SK-N-SH treated with all-trans-retinoic acid at 6 μM for 48 hours (cell line): ENCODE results near the gene ZNF281.
A peak's percentile ranks its signal among the peaks of the same experiment; 100 is the strongest.

Experiments
- ATAC-seq: fragments of 200-7000 bp; cut with Tn5 transposase; 3 replicates; pipeline ENCODE4 v1.9.1; 2020; ENCODE audit warnings: mild to moderate bottlenecking, moderate library complexity
- ARNTL ChIP-seq: fragments of 450-650 bp; formaldehyde crosslinking; IDR thresholded peaks from 2 replicates; pipeline ENCODE4 v1.5.0; 2020; ENCODE audit warnings: low read depth, mild to moderate bottlenecking, moderate library complexity, borderline replicate concordance
- BACH2 ChIP-seq: fragments of 250-450 bp; sonication (Bioruptor Pico); IDR thresholded peaks from 2 replicates; pipeline ENCODE4 v1.9.0; 2021; ENCODE audit warnings: mild to moderate bottlenecking, borderline replicate concordance
- CSDC2 ChIP-seq: fragments of 250-450 bp; sonication (Bioruptor Pico); IDR thresholded peaks from 2 replicates; pipeline ENCODE4 v1.5.0; 2020; ENCODE audit warnings: mild to moderate bottlenecking, moderate library complexity
- ESRRG ChIP-seq: fragments of 250-450 bp; sonication (Bioruptor Pico); IDR thresholded peaks from 2 replicates; pipeline ENCODE4 v1.6.1; 2021; ENCODE audit warnings: mild to moderate bottlenecking
- ISL1 ChIP-seq: fragments of 250-450 bp; sonication (Bioruptor Pico); IDR thresholded peaks from 2 replicates; pipeline ENCODE4 v2.1.2; 2022; ENCODE audit warnings: mild to moderate bottlenecking, moderate library complexity
- OSR1 ChIP-seq: fragments of 250-450 bp; sonication (Bioruptor Pico); IDR thresholded peaks from 2 replicates; pipeline ENCODE4 v1.8.0; 2022; ENCODE audit warnings: moderate library complexity, mild to moderate bottlenecking, inconsistent platforms
- PPARA ChIP-seq: fragments of 250-450 bp; sonication (Bioruptor Pico); IDR thresholded peaks from 2 replicates; pipeline ENCODE4 v1.5.0; 2020; ENCODE audit warnings: mild to moderate bottlenecking, borderline replicate concordance
- RARB ChIP-seq: fragments of 250-450 bp; sonication (Bioruptor Pico); IDR thresholded peaks from 2 replicates; pipeline ENCODE4 v1.8.0; 2021; ENCODE audit warnings: mild to moderate bottlenecking, moderate library complexity
- SNAI2 ChIP-seq: fragments of 250-450 bp; sonication (Bioruptor Pico); IDR thresholded peaks from 2 replicates; pipeline ENCODE4 v1.5.0; 2020; ENCODE audit warnings: mild to moderate bottlenecking, moderate library complexity
- TCF4 ChIP-seq: fragments of 250-450 bp; sonication (Bioruptor Pico); IDR thresholded peaks from 2 replicates; pipeline ENCODE4 v1.8.0; 2021; ENCODE audit warnings: mild to moderate bottlenecking, moderate library complexity, borderline replicate concordance
- TOX ChIP-seq: fragments of 250-450 bp; sonication (Bioruptor Pico); IDR thresholded peaks from 2 replicates; pipeline ENCODE4 v1.8.0; 2021; ENCODE audit warnings: mild to moderate bottlenecking, moderate library complexity, borderline replicate concordance
- ZFP3 ChIP-seq: fragments of 250-450 bp; sonication (Bioruptor Pico); IDR thresholded peaks from 2 replicates; pipeline ENCODE4 v1.5.0; 2020; ENCODE audit warnings: mild to moderate bottlenecking, moderate library complexity
- ZFP30 ChIP-seq: fragments of 450-650 bp; formaldehyde crosslinking; IDR thresholded peaks from 2 replicates; pipeline ENCODE4 v1.5.0; 2022; ENCODE audit warnings: mild to moderate bottlenecking, moderate library complexity
- ZNF565 ChIP-seq: fragments of 450-650 bp; formaldehyde crosslinking; conservative IDR thresholded peaks from 2 replicates; pipeline ENCODE4 v1.5.0; 2020; ENCODE audit warnings: low read depth, mild to moderate bottlenecking, moderate library complexity
- ZNF70 ChIP-seq: fragments of 450-650 bp; formaldehyde crosslinking; IDR thresholded peaks from 2 replicates; pipeline ENCODE4 v1.5.0; 2020; ENCODE audit warnings: mild to moderate bottlenecking, moderate library complexity
- ZNF8 ChIP-seq: fragments of 450-650 bp; formaldehyde crosslinking; IDR thresholded peaks from 2 replicates; pipeline ENCODE4 v1.5.0; 2020; ENCODE audit warnings: mild to moderate bottlenecking, moderate library complexity
- TF ChIP-seq, protein P1 (sequence below): fragments of 250-450 bp; sonication (Bioruptor Pico); IDR thresholded peaks from 2 replicates; pipeline ENCODE4 v1.5.0; 2020; ENCODE audit warnings: mild to moderate bottlenecking, moderate library complexity
- TF ChIP-seq, protein P2 (sequence below): fragments of 250-450 bp; sonication (Bioruptor Pico); IDR thresholded peaks from 2 replicates; pipeline ENCODE4 v1.8.0; 2020; ENCODE audit warnings: mild to moderate bottlenecking, moderate library complexity, borderline replicate concordance
- TF ChIP-seq, protein P3 (sequence below): fragments of 250-450 bp; sonication (Bioruptor Pico); IDR thresholded peaks from 2 replicates; pipeline ENCODE4 v1.5.1; 2021; ENCODE audit warnings: mild to moderate bottlenecking, moderate library complexity

ZNF281 gene

DNA sequence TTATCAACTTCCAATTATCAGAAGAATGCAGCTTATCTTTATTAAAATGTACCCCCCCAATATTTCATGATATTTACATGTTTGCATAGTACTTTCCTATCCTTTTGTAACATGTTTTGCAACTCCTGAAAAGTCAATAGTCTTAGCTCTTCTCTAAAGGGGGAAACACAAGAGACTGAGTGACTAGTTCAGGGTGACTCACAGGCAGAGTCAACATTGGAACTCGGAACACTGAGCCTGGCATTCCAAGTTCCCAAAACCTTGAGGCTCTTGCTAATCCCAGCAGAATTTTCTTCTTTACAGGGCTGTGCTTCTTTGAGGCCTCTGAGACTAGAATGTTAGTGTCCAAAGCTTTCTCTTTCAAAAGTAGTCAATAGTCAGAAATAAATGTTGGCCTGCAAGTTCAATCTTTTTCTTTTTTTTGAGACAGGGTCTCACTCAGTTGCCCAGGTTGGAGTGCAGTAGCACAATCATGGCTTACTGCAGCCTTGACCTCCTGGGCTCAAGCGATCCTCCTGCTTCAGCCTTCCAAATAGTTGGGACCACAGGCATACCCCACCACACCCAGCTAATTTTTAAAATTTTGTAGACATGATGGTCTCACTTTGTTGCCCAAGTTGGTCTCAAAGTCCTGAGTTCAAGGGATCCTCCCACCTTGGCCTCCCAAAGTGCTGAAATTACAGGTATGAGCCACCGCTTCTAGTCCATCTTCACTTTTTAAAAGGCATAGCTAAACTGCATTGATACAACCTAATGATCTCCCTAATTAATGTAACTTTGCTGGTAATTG lies 37.5 kb downstream of the ZNF281 start:
- peak; percentile 45 for ATAC-seq
- TF ChIP-seq ISL1, result no peak
- TF ChIP-seq ARNTL (CRISPR knock-in tag), result no peak
- TF ChIP-seq ESRRG, result no peak
- no peak for TF ChIP-seq TCF4 (CRISPR knock-in tag)
- TF ChIP-seq CSDC2 (CRISPR knock-in tag), result no peak
- no peak for TF ChIP-seq PPARA (CRISPR knock-in tag)
- TF ChIP-seq, protein P1, sequence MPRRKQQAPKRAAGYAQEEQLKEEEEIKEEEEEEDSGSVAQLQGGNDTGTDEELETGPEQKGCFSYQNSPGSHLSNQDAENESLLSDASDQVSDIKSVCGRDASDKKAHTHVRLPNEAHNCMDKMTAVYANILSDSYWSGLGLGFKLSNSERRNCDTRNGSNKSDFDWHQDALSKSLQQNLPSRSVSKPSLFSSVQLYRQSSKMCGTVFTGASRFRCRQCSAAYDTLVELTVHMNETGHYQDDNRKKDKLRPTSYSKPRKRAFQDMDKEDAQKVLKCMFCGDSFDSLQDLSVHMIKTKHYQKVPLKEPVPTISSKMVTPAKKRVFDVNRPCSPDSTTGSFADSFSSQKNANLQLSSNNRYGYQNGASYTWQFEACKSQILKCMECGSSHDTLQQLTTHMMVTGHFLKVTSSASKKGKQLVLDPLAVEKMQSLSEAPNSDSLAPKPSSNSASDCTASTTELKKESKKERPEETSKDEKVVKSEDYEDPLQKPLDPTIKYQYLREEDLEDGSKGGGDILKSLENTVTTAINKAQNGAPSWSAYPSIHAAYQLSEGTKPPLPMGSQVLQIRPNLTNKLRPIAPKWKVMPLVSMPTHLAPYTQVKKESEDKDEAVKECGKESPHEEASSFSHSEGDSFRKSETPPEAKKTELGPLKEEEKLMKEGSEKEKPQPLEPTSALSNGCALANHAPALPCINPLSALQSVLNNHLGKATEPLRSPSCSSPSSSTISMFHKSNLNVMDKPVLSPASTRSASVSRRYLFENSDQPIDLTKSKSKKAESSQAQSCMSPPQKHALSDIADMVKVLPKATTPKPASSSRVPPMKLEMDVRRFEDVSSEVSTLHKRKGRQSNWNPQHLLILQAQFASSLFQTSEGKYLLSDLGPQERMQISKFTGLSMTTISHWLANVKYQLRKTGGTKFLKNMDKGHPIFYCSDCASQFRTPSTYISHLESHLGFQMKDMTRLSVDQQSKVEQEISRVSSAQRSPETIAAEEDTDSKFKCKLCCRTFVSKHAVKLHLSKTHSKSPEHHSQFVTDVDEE (CRISPR knock-in tag), result no peak

DNA sequence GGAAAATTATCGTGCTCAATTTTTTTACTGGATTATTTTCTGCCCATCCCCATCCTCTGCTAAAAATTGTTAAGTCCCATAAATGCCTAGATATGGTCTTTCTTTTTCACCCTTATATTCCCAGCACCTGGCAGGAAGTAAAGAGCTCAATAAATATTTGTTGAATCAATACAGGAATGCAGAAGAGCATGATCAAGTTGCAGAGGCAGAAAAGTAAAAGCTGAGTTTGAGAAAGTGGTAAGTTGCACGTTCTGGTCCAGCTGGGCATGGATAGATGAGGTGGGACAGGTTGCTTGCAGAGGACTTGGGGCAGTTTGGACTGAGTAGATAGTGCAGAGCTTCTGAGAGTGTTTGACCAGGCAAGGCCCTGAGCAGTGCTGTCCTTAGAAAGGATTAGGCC lies 40.1 kb downstream of the ZNF281 start:
- ATAC-seq, result no peak
- TF ChIP-seq, protein P1 (CRISPR knock-in tag), result no peak
- TF ChIP-seq, protein P2, sequence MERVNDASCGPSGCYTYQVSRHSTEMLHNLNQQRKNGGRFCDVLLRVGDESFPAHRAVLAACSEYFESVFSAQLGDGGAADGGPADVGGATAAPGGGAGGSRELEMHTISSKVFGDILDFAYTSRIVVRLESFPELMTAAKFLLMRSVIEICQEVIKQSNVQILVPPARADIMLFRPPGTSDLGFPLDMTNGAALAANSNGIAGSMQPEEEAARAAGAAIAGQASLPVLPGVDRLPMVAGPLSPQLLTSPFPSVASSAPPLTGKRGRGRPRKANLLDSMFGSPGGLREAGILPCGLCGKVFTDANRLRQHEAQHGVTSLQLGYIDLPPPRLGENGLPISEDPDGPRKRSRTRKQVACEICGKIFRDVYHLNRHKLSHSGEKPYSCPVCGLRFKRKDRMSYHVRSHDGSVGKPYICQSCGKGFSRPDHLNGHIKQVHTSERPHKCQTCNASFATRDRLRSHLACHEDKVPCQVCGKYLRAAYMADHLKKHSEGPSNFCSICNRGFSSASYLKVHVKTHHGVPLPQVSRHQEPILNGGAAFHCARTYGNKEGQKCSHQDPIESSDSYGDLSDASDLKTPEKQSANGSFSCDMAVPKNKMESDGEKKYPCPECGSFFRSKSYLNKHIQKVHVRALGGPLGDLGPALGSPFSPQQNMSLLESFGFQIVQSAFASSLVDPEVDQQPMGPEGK, result no peak
- TF ChIP-seq SNAI2 (CRISPR knock-in tag) (no peak), ZFP3 (CRISPR knock-in tag) (no peak)

DNA sequence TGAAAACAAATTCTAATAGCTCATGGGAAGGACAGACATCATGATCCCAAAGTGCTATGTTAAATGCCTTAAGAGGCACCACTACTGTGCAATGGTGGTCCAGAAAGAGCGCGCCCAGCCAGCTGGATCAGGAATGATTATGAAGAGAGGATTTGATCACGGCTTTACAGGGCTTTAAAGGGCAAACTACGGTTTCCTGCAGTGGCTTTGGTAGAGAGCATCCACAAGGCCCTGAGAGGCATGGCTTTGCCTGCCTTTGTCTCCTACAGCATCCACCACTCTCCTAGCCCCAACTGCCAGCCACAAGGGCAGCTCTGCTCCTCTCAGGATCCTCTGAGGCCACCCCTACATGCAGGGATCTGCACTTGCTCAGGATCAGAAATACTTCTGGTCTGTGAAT lies 40.7 kb downstream of the ZNF281 start:
- TF ChIP-seq CSDC2 (CRISPR knock-in tag), result no peak
- TF ChIP-seq, protein P1 (CRISPR knock-in tag), result no peak
- no peak for TF ChIP-seq ZFP30
- TF ChIP-seq ESRRG, result no peak
- no peak for TF ChIP-seq SNAI2 (CRISPR knock-in tag)
- no peak for TF ChIP-seq ZNF565 (CRISPR knock-in tag)
- TF ChIP-seq, protein P2, result no peak
- no peak for TF ChIP-seq TOX (CRISPR knock-in tag)
- TF ChIP-seq, all 23 proteins: peak for 0

DNA sequence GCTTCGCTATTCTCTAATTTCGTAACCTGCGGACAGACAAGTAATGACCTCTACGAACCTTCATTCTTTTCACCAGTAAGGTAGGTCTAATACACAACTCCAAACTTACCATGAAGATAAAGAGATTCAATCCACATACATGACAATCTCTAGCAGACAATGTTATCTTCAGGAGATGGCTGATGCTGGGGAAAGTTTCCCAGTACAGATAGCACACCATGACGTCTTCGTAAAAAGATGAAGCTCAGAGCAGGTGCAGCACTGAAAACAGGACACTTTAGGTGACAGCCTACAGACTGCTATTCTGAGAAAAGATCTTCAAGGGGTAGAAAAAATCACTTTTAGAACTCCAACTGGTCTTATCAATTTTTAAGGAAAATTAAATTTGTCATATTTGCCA lies 41.3 kb downstream of the ZNF281 start:
- TF ChIP-seq, protein P2, result no peak
- no peak for TF ChIP-seq OSR1 (CRISPR knock-in tag)
- TF ChIP-seq ARNTL (CRISPR knock-in tag), result no peak
- no peak for TF ChIP-seq TOX (CRISPR knock-in tag)
- TF ChIP-seq, protein P3, sequence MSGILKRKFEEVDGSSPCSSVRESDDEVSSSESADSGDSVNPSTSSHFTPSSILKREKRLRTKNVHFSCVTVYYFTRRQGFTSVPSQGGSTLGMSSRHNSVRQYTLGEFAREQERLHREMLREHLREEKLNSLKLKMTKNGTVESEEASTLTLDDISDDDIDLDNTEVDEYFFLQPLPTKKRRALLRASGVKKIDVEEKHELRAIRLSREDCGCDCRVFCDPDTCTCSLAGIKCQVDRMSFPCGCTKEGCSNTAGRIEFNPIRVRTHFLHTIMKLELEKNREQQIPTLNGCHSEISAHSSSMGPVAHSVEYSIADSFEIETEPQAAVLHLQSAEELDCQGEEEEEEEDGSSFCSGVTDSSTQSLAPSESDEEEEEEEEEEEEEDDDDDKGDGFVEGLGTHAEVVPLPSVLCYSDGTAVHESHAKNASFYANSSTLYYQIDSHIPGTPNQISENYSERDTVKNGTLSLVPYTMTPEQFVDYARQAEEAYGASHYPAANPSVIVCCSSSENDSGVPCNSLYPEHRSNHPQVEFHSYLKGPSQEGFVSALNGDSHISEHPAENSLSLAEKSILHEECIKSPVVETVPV (CRISPR knock-in tag), result no peak
- no peak for TF ChIP-seq RARB
- TF ChIP-seq ZNF70 (CRISPR knock-in tag), result no peak
- TF ChIP-seq ZNF8 (CRISPR knock-in tag), result no peak
- TF ChIP-seq BACH2 (CRISPR knock-in tag), result no peak
- TF ChIP-seq, all 23 proteins: peak for 0
- peak; percentile 1; the same call in 2 of the 3 replicates for ATAC-seq

More for the DNA sequence above, 40.7 kb downstream of the ZNF281 start:
- no peak for ATAC-seq
